Neural crest cell (in vitro differentiated cells): ENCODE results near the gene UNC5CL. TPM values are rescaled to one million over a fixed set of nuclear protein-coding genes. Genes with fewer than 3 reads are reported as not detected.

ENCODE experiments used
- DNase-seq: peaks from one replicate; pipeline ENCODE4 v3.0.0; 2021; ENCODE audit warnings: low read depth, mixed read lengths, low spot score
- H3K27ac Mint-ChIP-seq: one replicate; pipeline ENCODE4 v1.8.0; 2021; ENCODE audit warnings: mild to moderate bottlenecking, mixed read lengths; ENCODE audit not compliant: unreplicated experiment
- H3K27me3 Mint-ChIP-seq: 2 replicates; pipeline ENCODE4 v1.8.0; 2021; ENCODE audit warnings: low read depth, mild to moderate bottlenecking, mixed read lengths
- H3K36me3 Mint-ChIP-seq: 2 replicates; pipeline ENCODE4 v1.8.0; 2021; ENCODE audit warnings: low read depth, mild to moderate bottlenecking, mixed read lengths
- H3K4me1 Mint-ChIP-seq: 2 replicates; pipeline ENCODE4 v1.8.0; 2021; ENCODE audit warnings: mixed read lengths
- H3K4me3 Mint-ChIP-seq: one replicate; pipeline ENCODE4 v1.8.0; 2021; ENCODE audit warnings: mild to moderate bottlenecking, mixed read lengths
- H3K9me3 Mint-ChIP-seq: 2 replicates; pipeline ENCODE4 v1.8.0; 2021; ENCODE audit warnings: mixed read lengths
- CTCF ChIP-seq: fragments of 200-600 bp; sonication (generic); conservative IDR thresholded peaks from 2 replicates; pipeline ENCODE4 v1.5.0; 2021; ENCODE audit warnings: antibody characterized with exemption, mild to moderate bottlenecking
- total RNA-seq: library from RNA; stranded (reverse); gene quantifications from 2 replicates; pipeline ENCODE4 v1.2.1, GENCODE V29; 2021

UNC5CL gene
- total RNA-seq, 1 donor from 2014 or later, result 1.5 TPM

GRCh38 chr6:41036601-41037000, 2.4 kb downstream of the UNC5CL start:
- no peak overlapping the region for H3K27ac Mint-ChIP-seq
- H3K27me3 Mint-ChIP-seq, result no peaks in the 10 kb centered on the region
- no peaks in the 10 kb centered on the region for H3K9me3 Mint-ChIP-seq
- no peaks in the 10 kb centered on the region for H3K4me1 Mint-ChIP-seq
- DNase-seq, result no peak
- no peak for TF ChIP-seq CTCF
- H3K4me3 Mint-ChIP-seq, result no peak overlapping the region
- no peaks in the 10 kb centered on the region for H3K36me3 Mint-ChIP-seq

- no peaks in the 10 kb centered on the region for H3K36me3 Mint-ChIP-seq
- H3K4me1 Mint-ChIP-seq, result no peaks in the 10 kb centered on the region
- DNase-seq, result no peak
- H3K27me3 Mint-ChIP-seq, result no peaks in the 10 kb centered on the region
- no peaks in the 10 kb centered on the region for H3K9me3 Mint-ChIP-seq
- H3K4me3 Mint-ChIP-seq, result no peak overlapping the region
- TF ChIP-seq CTCF, result no peak
- no peak overlapping the region for H3K27ac Mint-ChIP-seq
Observed at GRCh38 chr6:41036186-41036585, 2.8 kb downstream of the UNC5CL start.

GRCh38 chr6:41033776-41034175, 5.2 kb downstream of the UNC5CL start:
- Mint-ChIP-seq H3K36me3 (no peaks in the 10 kb centered on the region), H3K9me3 (no peaks in the 10 kb centered on the region), H3K4me3 (no peak overlapping the region), H3K27ac (no peak overlapping the region), H3K27me3 (no peaks in the 10 kb centered on the region), H3K4me1 (peaks cover 7% of the 10 kb centered on the region)
- DNase-seq, result no peak
- TF ChIP-seq CTCF, result no peak

- Mint-ChIP-seq H3K36me3 (no peaks in the 10 kb centered on the region), H3K27me3 (no peaks in the 10 kb centered on the region), H3K9me3 (no peaks in the 10 kb centered on the region), H3K4me1 (peaks cover 12% of the 10 kb centered on the region), H3K27ac (no peak overlapping the region), H3K4me3 (no peak overlapping the region)
- DNase-seq, result no peak
- TF ChIP-seq CTCF, result no peak
Observed at GRCh38 chr6:41032830-41033229, 6.2 kb downstream of the UNC5CL start.

- no peaks in the 10 kb centered on the region for H3K9me3 Mint-ChIP-seq
- no peak for DNase-seq
- H3K36me3 Mint-ChIP-seq, result no peaks in the 10 kb centered on the region
- TF ChIP-seq CTCF, result no peak
- no peaks in the 10 kb centered on the region for H3K27me3 Mint-ChIP-seq
- peak overlapping the region; percentile 82 for H3K4me3 Mint-ChIP-seq
- peaks cover 28% of the 10 kb centered on the region for H3K4me1 Mint-ChIP-seq
- H3K27ac Mint-ChIP-seq, result peak overlapping the region; percentile 1
Observed at GRCh38 chr6:41028561-41029412, 10.2 kb downstream of the UNC5CL start.
